Upper lobe of left lung (tissue), 6 donors: ENCODE measurements around the gene NRP1. TPM values are rescaled to one million over a fixed set of nuclear protein-coding genes. Genes with fewer than 3 reads are reported as not detected.
A peak's percentile ranks its signal among the peaks of the same experiment; 100 is the strongest.
"Not testable (repeated sequence)": the region's sequence is repeated elsewhere in the genome, so short reads cannot be mapped to it uniquely, and the experiment has no call there.

Experiments
- ATAC-seq, 2 donors: fragments of 200-7000 bp; cut with Tn5 transposase; one replicate each; pipeline ENCODE4 v1.9.1; 2022; ENCODE audit warnings: mild to moderate bottlenecking in 2 of 2, moderate library complexity in 2 of 2; ENCODE audit not compliant: low FRiP score in 2 of 2
- DNase-seq, 2 donors: peaks; one replicate each; pipeline ENCODE4 v3.0.0-alpha.2; 2019 to 2020
- H3K27ac ChIP-seq, 4 donors: fragments of 200-600 bp; sonication (generic); one replicate each; pipeline ENCODE4 v1.5.1; 2016 to 2019
- H3K27me3 ChIP-seq, 4 donors: fragments of 200-600 bp; sonication (generic); one replicate each; pipeline ENCODE4 v1.5.1; 2017 to 2019
- H3K36me3 ChIP-seq, 4 donors: fragments of 200-600 bp; sonication (generic); one replicate each; pipeline ENCODE4 v1.5.1; 2016 to 2019
- H3K4me1 ChIP-seq, 4 donors: fragments of 200-600 bp; sonication (generic); one replicate each; pipeline ENCODE4 v1.5.1; 2018 to 2019
- H3K4me3 ChIP-seq, 4 donors: fragments of 200-600 bp; sonication (generic); one replicate each; pipeline ENCODE4 v1.5.1; 2017 to 2019; ENCODE audit warnings: mild to moderate bottlenecking in 2 of 4, moderate library complexity in 1 of 4
- H3K9me3 ChIP-seq, 4 donors: fragments of 200-600 bp; sonication (generic); one replicate each; pipeline ENCODE4 v1.5.1; 2018 to 2019
- CTCF ChIP-seq, 6 experiments: fragments of 450-650 bp in 4 of 6; fragments of 200-600 bp in 2 of 6; sonication (generic) in 2 of 6; IDR thresholded peaks; one replicate each; pipeline ENCODE4 v1.5.1; 2016 to 2019; ENCODE audit warnings: antibody characterized with exemption in 6 of 6
- EP300 ChIP-seq, 4 donors: sonication (generic); formaldehyde crosslinking; IDR thresholded peaks; one replicate each; pipeline ENCODE4 v1.5.1; 2017; ENCODE audit warnings: antibody characterized with exemption in 4 of 4, control low read depth in 2 of 4
- POLR2A ChIP-seq, 4 donors: fragments of 450-650 bp; IDR thresholded peaks; one replicate each; pipeline ENCODE4 v1.5.1; 2016 to 2017; ENCODE audit warnings: antibody characterized with exemption in 4 of 4, mild to moderate bottlenecking in 2 of 4
- POLR2AphosphoS5 ChIP-seq, 2 donors: sonication (generic); formaldehyde crosslinking; IDR thresholded peaks; one replicate each; pipeline ENCODE4 v1.5.1; 2017; ENCODE audit warnings: antibody characterized with exemption in 2 of 2
- WGBS, 2 donors: methylation state at CpG; one replicate each; pipeline ENCODE4 v1.1.5; 2017 to 2018; 5-methylcytosine and 5-hydroxymethylcytosine counted together
- total RNA-seq, 6 donors: library from RNA; depleted of rRNA in 4 of 6; stranded (reverse); fragments of >200 nt in 4 of 6; gene quantifications; one replicate each; pipeline versions ENCODE4 v1.1.0 to v1.2.1, GENCODE V29; 2016 to 2021
- donor health status: DM: no; HTN: no; CAD: no; lungs with moderate emphysema.
- donor health status: DM: no; HTN: yes; CAD: no; lungs with severe emphysema.

NRP1 gene
- total RNA-seq, 6 donors from 2014 or later = 48.5 to 136 (median 64.1) TPM

DNA sequence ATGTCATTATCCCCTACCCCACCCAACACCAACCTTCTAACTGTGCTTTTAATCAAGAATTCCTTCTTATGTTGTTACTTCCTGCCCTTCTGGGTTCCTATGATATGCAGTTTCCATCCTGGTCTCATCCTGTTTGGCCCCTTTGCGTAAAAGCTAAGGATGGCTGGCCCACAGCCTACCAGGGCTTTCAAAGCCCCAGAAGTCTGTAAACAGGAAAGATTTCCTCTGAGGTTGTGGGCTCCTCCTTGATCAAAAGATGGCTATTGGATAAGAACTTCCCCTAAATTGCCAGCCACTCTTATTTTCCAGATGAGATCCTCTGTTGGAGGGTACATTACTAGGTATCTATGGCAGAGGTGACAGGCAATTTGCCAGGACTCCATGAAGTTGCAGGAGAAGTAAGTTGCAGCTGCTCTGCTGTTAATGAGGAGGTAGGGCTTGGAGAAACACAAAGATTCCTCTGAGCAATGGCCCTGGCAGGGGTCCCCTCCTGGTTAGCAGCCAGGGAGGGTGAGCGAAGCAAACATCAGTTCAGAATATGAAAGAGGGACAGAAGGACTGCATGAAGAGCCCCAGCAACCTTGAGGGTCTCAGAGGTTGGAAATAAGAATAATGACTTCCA lies 32.1 kb downstream of the NRP1 start:
- 54 to 61% methylated on average over 2 of the region's 2 CpGs for WGBS, 2 donors
- Histone ChIP-seq H3K9me3 (no peaks in the 10 kb centered on the region), H3K4me3 (no peak overlapping the region), H3K4me1 (peaks cover 10 to 41% (median 27%) of the 10 kb centered on the region in 4 donors), H3K36me3 (no peaks in the 10 kb centered on the region), H3K27ac (peak overlapping the region in 3 of 4 donors; percentile 49 to 80 (median 61)), H3K27me3 (no peaks in the 10 kb centered on the region)
- ATAC-seq = no peak
- no peak for DNase-seq
- TF ChIP-seq POLR2A (IDR thresholded peaks at IDR 0.05) (no peak), CTCF (IDR thresholded peaks at IDR 0.05) (no peak), EP300 (IDR thresholded peaks at IDR 0.05) (no peak), POLR2AphosphoS5 (IDR thresholded peaks at IDR 0.05) (peak in 1 of 2 donors; percentile 46)

DNA sequence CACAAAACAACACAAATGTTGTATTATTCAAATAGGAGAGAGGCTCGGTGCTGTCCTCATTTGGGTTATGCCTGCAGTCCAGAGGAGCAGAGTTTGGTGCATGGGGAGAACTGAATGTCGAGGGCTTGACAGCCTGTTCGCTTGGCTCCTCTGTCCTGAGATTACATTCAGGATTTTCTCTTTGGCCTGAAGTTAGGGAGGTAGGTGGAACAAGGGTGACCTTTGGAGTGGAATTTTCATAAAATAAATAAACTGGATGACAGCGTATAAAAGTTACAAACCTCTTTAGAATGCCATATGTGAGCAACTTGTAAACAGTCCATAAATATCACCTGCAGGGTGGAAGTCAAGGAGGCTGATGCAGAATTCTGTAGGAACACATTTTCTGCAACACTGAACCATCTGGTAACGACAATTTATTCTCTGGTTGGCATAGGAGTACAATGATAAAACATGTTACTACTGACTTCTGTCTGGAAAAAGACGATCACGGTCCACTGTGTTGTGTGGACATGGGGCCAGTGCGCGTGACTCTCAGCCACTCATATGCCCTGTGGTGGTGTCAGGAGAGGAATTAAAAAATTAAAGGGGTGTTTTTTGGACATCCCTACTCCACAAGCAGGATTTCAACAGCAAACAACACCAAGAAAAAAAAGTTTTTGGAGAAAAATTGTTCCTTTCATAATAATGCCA lies 33.2 kb downstream of the NRP1 start:
- TF ChIP-seq POLR2A (IDR thresholded peaks at IDR 0.05) = no peak
- no peak for TF ChIP-seq CTCF (IDR thresholded peaks at IDR 0.05)
- TF ChIP-seq POLR2AphosphoS5 (IDR thresholded peaks at IDR 0.05) = no peak
- TF ChIP-seq EP300 (IDR thresholded peaks at IDR 0.05) = no peak
- Histone ChIP-seq H3K36me3 (no peaks in the 10 kb centered on the region), H3K27me3 (no peaks in the 10 kb centered on the region), H3K9me3 (no peaks in the 10 kb centered on the region), H3K4me1 (peaks cover 3 to 35% (median 26%) of the 10 kb centered on the region in 4 donors), H3K27ac (peak overlapping the region in 3 of 4 donors; percentile 49 to 80 (median 61)), H3K4me3 (no peak overlapping the region)
- 79 to 87% methylated on average over 9 of the region's 9 CpGs for WGBS, 2 donors
- DNase-seq (no peak), ATAC-seq (no peak)

- not testable (repeated sequence) for H3K4me3 ChIP-seq, H3K36me3 ChIP-seq, DNase-seq, H3K27me3 ChIP-seq, H3K9me3 ChIP-seq, ATAC-seq
- Histone ChIP-seq H3K4me1 (peaks cover 0 to 31% (median 23%) of the 10 kb centered on the region in 4 donors), H3K27ac (peak overlapping the region in 1 of 4 donors; percentile 80)
- WGBS, 2 donors = 80 to 85% methylated on average over 3 of the region's 3 CpGs
Measured at GRCh38 chr10:33300544-33300943, 33.9 kb downstream of the NRP1 start.

DNA sequence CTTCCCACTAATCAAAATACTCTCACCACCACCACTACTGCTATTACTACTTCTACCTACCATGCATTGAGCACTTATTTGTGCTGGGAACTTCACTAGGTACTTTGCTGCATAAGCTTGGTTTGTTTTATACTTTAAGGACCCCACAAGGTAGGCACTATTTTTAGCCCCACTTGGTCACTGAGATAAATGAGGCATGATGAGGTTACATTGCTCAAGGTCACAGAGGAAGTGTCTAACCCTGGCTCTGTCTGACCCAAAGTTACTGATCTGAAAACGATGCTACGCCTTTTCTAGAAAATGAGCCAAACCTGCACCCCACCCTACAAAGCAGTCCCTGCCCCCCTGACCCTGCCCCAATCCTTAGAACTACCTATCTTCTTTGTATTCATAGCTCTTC lies 35.6 kb downstream of the NRP1 start:
- no peak for ATAC-seq
- H3K27me3 ChIP-seq = no peaks in the 10 kb centered on the region
- peak overlapping the region in 3 of 4 donors; percentile 16 to 69 (median 52) for H3K27ac ChIP-seq
- TF ChIP-seq POLR2AphosphoS5 (IDR thresholded peaks at IDR 0.05) (no peak), POLR2A (IDR thresholded peaks at IDR 0.05) (no peak), CTCF (IDR thresholded peaks at IDR 0.05) (no peak), EP300 (IDR thresholded peaks at IDR 0.05) (no peak)
- H3K9me3 ChIP-seq = no peaks in the 10 kb centered on the region
- no peak overlapping the region for H3K4me3 ChIP-seq
- 68 to 78% methylated on average over 2 of the region's 2 CpGs for WGBS, 2 donors
- H3K36me3 ChIP-seq = peaks cover 0 to 4% (median 0%) of the 10 kb centered on the region in 4 donors
- DNase-seq = no peak
- peaks cover 0 to 30% (median 21%) of the 10 kb centered on the region in 4 donors for H3K4me1 ChIP-seq

GRCh38 chr10:33298110-33298509 lies 36.4 kb downstream of the NRP1 start:
- Histone ChIP-seq H3K27ac (peak overlapping the region in 3 of 4 donors; percentile 16 to 69 (median 52)), H3K9me3 (no peaks in the 10 kb centered on the region), H3K36me3 (peaks cover 0 to 4% (median 0%) of the 10 kb centered on the region in 4 donors), H3K4me1 (peaks cover 0 to 30% (median 19%) of the 10 kb centered on the region in 4 donors), H3K27me3 (no peaks in the 10 kb centered on the region), H3K4me3 (no peak overlapping the region)
- WGBS, 2 donors = 89% methylated on average over 6 of the region's 6 CpGs
- TF ChIP-seq POLR2AphosphoS5 (IDR thresholded peaks at IDR 0.05) (no peak), POLR2A (IDR thresholded peaks at IDR 0.05) (no peak), EP300 (IDR thresholded peaks at IDR 0.05) (no peak)
- DNase-seq (no peak), ATAC-seq (no peak)
